Measurements from ENCODE around the gene OR51B2. TPM values are rescaled to one million over a fixed set of nuclear protein-coding genes. Genes with fewer than 3 reads are reported as not detected.

Gene OR51B2
- polyA plus RNA-seq, 1 donor from 2014 or later: not detected

DNA sequence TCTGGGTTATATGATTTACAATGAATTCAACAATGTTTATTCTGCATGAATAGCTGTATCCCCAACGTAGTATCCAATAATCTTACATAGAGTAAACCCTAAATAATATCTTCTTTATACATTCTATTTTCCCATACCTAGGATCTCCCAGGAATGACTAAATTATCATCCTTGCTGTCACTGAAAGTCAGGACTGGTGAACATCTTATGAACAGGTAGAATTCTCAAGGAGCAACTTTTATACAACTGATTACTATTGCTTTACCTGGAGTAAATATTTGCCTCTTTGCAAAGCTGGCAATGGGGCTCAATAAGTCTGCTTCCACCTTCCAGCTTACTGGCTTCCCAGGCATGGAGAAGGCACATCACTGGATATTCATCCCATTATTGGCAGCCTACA is 27.1 kb upstream of the OR51B2 start, which contains the start of gene OR51B6:
Gene OR51B6 (plus strand): TSS at position 301 of the 400 bp plus-strand sequence. CDS start 0 bp downstream, at position 301.
- no peaks in the 10 kb centered on the region for H3K9me2 ChIP-seq (ENCODE audit: insufficient read depth, low read length)
- no peak within 1 kb of the TSS for H3K9ac ChIP-seq (ENCODE audit: low read length)
- TF ChIP-seq POLR2AphosphoS5 (IDR thresholded peaks at IDR 0.05): no peak
- no peaks in the 10 kb centered on the region for H4K20me1 ChIP-seq (ENCODE audit: insufficient read depth)
- no peaks in the 10 kb centered on the region for H3K27me3 ChIP-seq (ENCODE audit: insufficient read depth, low read depth, low read length)
- H3K4me3 ChIP-seq (ENCODE audit: low read length): no peak within 1 kb of the TSS
- H3K9me3 ChIP-seq (ENCODE audit: low read length): no peaks in the 10 kb centered on the region
- no peaks in the 10 kb centered on the region for H3F3A ChIP-seq (ENCODE audit: insufficient read depth, low read length, poor library complexity, severe bottlenecking)
- H3K27ac ChIP-seq (ENCODE audit: low read length): no peak within 1 kb of the TSS
- H3K36me3 ChIP-seq (ENCODE audit: insufficient read depth, low read length): no peaks in the 10 kb centered on the region
- H3K4me2 ChIP-seq (ENCODE audit: low read length): no peak within 1 kb of the TSS
- no peak within 1 kb of the TSS for H2AFZ ChIP-seq (ENCODE audit: low read depth, low read length)
- no peaks in the 10 kb centered on the region for H3K79me2 ChIP-seq (replicated peaks; ENCODE audit: insufficient read depth, low read length)

DNA sequence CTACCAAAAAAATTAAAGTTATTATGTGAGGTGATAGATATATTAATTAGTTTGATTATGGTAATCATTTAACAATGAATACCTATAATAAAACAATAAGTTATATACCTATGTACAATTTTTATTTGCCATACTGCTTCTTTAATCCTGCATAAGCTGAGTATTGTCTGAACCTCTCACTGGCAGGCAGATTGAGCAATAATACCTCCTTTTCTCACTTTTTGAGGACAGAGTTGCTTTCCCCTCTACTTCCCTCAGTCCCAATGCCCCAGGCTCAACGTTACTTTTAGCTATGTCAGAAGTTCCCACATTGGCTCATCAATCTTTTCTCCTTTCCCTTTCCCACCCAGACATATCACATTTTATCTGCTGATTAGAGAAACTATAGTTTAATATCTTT is 25.5 kb upstream of the OR51B2 start:
- Histone ChIP-seq H3K4me2 (ENCODE audit: low read length) (no peak overlapping the region), H3K27me3 (ENCODE audit: insufficient read depth, low read depth, low read length) (no peaks in the 10 kb centered on the region), H3K4me3 (ENCODE audit: low read length) (no peak overlapping the region)

More for the DNA sequence above, 25.5 kb upstream of the OR51B2 start:
- Histone ChIP-seq H3F3A (ENCODE audit: insufficient read depth, low read length, poor library complexity, severe bottlenecking) (no peaks in the 10 kb centered on the region), H3K9ac (ENCODE audit: low read length) (no peak overlapping the region), H3K9me2 (ENCODE audit: insufficient read depth, low read length) (no peaks in the 10 kb centered on the region), H3K36me3 (ENCODE audit: insufficient read depth, low read length) (no peaks in the 10 kb centered on the region), H3K79me2 (replicated peaks; ENCODE audit: insufficient read depth, low read length) (no peaks in the 10 kb centered on the region), H4K20me1 (ENCODE audit: insufficient read depth) (no peaks in the 10 kb centered on the region), H3K27ac (ENCODE audit: low read length) (no peak overlapping the region), H3K9me3 (ENCODE audit: low read length) (no peaks in the 10 kb centered on the region), H2AFZ (ENCODE audit: low read depth, low read length) (no peak overlapping the region)
- no peak for TF ChIP-seq SMC3 (conservative IDR thresholded peaks at IDR 0.05; ENCODE audit: poor library complexity)
- TF ChIP-seq RAD21 (conservative IDR thresholded peaks at IDR 0.05): no peak
- TF ChIP-seq EZH2 (IDR thresholded peaks at IDR 0.05; ENCODE audit: borderline replicate concordance, insufficient read depth, low read length, poor library complexity, severe bottlenecking): no peak
- TF ChIP-seq, protein P1, sequence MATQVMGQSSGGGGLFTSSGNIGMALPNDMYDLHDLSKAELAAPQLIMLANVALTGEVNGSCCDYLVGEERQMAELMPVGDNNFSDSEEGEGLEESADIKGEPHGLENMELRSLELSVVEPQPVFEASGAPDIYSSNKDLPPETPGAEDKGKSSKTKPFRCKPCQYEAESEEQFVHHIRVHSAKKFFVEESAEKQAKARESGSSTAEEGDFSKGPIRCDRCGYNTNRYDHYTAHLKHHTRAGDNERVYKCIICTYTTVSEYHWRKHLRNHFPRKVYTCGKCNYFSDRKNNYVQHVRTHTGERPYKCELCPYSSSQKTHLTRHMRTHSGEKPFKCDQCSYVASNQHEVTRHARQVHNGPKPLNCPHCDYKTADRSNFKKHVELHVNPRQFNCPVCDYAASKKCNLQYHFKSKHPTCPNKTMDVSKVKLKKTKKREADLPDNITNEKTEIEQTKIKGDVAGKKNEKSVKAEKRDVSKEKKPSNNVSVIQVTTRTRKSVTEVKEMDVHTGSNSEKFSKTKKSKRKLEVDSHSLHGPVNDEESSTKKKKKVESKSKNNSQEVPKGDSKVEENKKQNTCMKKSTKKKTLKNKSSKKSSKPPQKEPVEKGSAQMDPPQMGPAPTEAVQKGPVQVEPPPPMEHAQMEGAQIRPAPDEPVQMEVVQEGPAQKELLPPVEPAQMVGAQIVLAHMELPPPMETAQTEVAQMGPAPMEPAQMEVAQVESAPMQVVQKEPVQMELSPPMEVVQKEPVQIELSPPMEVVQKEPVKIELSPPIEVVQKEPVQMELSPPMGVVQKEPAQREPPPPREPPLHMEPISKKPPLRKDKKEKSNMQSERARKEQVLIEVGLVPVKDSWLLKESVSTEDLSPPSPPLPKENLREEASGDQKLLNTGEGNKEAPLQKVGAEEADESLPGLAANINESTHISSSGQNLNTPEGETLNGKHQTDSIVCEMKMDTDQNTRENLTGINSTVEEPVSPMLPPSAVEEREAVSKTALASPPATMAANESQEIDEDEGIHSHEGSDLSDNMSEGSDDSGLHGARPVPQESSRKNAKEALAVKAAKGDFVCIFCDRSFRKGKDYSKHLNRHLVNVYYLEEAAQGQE (IDR thresholded peaks at IDR 0.05; ENCODE audit: borderline replicate concordance): no peak
- TF ChIP-seq TAF1 (IDR thresholded peaks at IDR 0.05; ENCODE audit: low read depth): no peak
- TF ChIP-seq, protein P2, sequence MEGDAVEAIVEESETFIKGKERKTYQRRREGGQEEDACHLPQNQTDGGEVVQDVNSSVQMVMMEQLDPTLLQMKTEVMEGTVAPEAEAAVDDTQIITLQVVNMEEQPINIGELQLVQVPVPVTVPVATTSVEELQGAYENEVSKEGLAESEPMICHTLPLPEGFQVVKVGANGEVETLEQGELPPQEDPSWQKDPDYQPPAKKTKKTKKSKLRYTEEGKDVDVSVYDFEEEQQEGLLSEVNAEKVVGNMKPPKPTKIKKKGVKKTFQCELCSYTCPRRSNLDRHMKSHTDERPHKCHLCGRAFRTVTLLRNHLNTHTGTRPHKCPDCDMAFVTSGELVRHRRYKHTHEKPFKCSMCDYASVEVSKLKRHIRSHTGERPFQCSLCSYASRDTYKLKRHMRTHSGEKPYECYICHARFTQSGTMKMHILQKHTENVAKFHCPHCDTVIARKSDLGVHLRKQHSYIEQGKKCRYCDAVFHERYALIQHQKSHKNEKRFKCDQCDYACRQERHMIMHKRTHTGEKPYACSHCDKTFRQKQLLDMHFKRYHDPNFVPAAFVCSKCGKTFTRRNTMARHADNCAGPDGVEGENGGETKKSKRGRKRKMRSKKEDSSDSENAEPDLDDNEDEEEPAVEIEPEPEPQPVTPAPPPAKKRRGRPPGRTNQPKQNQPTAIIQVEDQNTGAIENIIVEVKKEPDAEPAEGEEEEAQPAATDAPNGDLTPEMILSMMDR (IDR thresholded peaks at IDR 0.05; ENCODE audit: poor library complexity, severe bottlenecking): no peak
- no peak for TF ChIP-seq EP300 (conservative IDR thresholded peaks at IDR 0.05; ENCODE audit: poor library complexity, severe bottlenecking)
- no peak for TF ChIP-seq POLR2AphosphoS5 (IDR thresholded peaks at IDR 0.05)
- TF ChIP-seq MXI1 (conservative IDR thresholded peaks at IDR 0.05; ENCODE audit: poor library complexity, severe bottlenecking): no peak
